HG03103 (cell line): ENCODE results near the gene CPO.

Experiments used
- ATAC-seq: cut with Tn5 transposase; IDR thresholded peaks from one replicate; pipeline ENCODE4 v1.9.1; 2021; ENCODE audit warnings: low read depth; ENCODE audit not compliant: unreplicated experiment

CPO gene

DNA sequence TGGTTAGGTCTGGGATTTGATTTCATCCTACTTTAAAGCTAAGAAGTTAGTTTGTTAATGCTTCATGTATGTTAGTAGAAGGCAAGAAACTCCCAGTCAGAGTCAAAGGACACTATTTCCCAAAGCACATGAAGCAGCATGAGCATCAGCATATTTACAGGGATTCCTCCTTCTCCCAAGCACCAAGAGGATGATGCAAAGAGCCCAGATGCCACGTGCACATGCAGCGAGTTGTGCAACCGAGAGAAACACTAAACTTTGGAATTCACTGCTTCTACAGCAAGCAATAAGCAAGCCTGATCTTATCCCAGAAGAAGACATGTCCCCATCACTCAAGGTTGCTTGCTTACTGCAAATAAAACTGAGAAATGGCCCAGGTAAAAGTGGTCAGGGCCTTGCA, 32.5 kb downstream of the CPO start:
- ATAC-seq, result no peak

DNA sequence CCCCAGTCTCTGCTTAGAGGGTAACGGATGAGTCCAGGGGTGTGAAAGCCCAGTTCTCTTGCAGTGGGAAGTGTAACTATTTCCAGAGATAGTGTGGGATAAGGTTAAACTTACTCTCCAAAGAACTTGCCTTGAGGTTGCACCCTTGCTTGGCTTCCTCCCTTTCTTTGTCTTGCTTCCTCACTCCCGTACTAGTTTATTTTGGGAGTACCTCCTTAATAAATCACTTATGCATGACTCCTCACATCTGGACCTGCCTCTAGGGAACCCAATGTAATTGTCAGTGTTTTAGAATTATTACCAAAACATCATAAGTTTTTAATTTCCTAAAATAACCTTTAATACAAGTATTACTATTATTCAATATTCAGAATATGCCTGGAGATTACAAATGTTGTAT, 35.2 kb downstream of the CPO start:
- ATAC-seq, result no peak

DNA sequence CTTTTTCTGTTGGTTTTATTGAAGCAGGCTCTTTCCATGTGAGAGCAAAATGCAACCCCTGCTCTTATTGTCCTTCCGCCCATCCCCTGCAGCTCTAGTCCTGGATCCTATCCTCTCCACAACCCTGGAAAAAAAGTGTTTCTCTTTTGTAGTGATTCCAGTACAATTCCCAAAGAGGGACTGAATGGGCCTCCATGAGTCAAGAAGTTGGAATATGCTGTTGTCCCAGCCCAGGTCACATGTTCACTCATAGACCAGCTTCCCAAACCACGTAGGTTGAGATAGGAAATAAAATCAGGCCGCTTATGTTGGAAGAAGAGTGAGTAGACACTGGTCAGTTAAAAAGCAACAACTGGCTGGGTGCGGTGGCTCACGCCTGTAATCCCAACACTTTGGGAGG, 39.4 kb downstream of the CPO start:
- ATAC-seq, result no peak

DNA sequence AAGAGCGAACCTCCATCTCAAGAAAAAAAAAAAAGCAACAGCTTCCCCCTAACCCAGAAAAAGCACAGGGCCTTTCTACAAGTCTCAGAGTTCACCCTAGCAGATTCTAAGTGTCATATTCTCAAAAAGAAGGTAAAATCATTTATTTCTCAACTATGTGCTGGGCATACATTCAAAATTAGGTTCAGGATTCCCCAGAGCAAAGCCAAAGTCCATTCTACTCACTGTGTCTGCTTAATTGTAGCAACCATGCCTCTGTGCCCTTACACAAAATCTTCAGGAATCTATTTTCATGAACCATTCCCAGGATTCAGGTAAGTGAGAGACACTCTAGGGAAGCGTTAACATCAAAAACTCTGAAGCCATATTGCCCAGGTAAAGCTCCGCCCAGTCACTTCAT, 40.0 kb downstream of the CPO start:
- ATAC-seq, result no peak

DNA sequence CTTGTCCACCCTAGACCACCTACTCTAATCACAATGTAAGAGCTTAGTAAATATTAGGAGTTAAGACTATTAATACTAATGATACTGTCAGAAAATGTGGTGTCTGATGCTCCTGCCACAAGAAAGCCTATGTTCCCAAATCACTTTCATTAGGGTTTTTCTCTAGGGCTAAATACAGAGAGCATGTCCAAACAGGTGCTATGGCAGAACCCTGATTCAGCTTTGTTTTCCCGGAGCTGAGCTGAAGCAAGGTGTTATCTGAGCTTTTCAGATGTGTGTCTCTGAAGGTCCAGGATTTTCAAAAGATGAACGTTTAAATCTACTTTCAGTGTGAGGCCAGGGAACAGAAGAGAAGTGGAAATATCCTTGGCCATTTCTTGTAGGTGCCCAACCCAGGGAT, 40.6 kb downstream of the CPO start:
- ATAC-seq, result no peak

DNA sequence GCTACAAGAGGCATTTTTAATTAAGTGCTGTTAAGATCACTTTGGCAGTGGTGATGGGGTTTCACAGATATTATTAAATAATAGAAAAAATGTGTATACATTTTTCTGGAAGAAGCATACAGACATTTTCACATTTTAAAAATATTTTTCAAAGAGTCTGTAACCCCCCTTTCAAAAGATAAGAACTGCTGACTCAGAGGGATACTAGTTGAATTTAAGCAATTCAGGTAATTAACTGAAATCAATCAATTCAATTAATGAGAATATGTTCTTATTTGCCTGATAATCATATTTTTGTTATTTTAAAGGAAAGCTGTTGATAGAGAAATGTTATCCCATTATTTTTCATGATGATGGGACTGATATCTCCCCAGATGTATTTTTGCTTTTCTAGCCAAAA, 41.1 kb downstream of the CPO start:
- ATAC-seq, result no peak

DNA sequence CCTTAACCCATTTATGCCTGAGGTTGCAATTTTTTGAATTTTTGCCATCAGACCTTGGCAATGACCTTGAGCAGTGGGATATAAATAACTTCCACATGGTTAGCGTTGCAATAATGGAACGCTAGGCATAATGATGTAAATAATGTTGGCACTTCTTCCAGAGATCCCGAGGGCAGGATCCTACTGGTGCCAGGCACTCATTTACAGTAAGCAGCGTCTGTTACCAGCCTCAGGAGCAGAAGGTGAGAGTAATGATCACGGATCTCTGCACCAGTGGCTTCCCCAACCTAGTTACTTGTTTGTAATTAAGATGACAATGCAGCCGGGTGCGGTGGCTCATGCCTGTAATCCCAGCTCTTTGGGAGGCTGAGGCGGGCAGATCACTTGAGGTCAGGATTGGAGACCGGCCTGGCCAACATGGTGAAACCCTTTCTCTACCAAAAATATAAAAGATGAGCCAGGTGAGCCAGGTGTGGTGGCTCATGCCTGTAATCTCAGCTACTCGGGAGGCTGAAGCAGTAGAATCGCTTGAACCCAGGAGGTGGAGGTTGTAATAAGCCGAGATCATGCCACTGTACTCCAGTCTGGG, 41.9 kb downstream of the CPO start:
- ATAC-seq, result no peak

DNA sequence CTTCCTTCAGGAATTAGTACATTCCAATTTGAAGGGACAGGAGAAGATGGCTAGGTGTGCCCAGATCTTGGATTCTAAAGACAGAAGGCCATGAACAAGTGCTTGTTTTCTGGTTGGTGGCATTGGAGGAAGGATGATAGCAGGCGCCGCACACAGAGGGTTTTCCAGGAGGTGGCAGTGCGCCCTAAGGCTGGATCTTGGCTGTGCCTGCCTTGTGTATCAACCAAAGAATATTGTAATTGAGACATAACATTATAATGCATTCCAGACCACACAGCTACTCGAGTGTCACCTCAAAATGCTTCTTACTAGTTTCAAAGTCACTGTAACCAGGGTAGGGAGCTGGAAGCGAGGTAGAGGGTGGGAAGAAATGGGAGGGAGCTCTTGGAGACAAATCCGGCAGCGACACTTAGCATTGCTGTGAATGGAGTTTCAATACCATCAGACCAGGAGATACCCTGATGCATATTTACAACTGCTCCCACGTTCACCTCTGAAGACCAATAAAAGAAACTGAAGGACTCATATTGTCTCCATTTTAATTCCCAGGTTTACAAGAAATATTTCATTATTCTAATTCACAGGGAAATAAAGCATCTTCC, 42.5 kb downstream of the CPO start:
- no peak for ATAC-seq

DNA sequence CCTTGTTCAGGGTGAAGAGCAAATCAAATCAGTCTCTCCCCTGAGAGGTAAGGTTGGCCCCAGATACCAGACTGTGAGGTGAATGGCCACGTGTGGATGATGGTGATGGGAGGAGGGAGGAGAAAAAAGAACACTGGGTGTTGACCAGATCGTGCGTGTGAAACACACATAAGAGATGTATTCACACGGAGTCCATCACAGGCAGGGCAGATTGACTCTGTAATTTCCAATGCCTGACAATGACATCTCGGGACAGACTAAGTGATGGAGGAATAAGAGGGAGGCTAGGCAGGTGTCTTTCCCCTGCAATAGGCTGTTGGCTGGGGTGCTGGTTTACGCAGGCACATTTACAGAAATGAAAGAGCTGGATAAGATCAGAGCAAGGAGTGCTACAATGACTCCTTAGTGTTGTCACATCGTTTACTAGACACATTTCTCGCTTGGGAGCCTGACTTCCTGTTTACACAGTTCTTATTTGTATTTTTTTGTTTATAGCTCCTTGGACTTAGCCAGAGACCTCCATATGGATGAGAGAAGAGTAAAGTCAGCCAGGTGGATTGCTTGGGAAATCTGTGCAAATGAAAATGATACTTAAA, 43.1 kb downstream of the CPO start:
- ATAC-seq, result no peak

DNA sequence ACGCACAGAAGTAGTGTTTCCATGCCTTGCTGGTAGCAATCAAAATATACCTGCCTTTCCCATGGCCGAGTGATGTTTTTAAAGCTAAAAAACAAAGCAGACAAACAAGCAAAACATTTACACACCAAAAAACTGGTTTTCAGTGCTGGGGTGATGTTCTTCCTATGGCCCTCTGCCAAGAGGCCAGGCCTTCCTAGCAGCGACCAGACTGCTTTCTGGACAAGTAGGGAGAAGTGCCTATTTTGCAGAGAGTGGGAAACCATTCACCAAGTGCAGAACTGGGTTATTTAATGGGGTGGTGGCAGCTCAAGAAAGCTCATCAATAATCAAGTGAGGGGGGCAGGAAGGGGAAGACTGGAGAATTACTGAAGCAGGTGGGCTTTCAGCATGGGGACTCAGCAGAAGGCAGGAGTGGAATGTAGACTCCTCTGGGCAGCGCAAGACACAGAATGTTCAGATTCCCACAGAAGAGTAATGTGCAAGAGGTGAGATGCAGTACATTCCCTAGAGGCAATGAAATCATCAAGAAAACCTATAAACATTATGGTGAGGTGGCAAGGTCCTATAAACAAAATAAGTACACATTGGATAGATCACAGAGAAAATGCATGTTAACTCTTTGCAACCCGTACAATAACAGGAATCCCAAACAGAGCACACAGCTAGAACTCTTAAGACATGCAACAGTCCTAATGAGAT, 44.0 kb downstream of the CPO start:
- no peak for ATAC-seq

DNA sequence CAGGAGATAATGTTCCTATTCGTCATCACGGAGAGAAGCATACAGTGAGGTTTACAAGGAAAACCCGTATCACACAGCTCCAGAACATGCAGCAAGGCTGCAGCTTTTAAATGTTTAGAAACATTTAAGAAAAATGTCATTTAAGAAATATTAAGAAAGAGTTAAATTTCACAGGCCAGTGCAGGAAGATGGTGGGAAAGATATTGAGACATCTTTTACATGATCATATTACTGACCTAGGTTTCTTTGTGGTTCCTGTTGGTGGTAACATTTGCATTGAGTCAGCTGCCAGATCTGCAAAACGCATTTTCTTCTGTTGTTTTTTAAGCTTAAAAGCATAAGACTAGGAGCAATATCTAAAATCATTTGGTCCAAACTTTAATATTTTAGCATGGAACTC, 44.9 kb downstream of the CPO start:
- no peak for ATAC-seq

DNA sequence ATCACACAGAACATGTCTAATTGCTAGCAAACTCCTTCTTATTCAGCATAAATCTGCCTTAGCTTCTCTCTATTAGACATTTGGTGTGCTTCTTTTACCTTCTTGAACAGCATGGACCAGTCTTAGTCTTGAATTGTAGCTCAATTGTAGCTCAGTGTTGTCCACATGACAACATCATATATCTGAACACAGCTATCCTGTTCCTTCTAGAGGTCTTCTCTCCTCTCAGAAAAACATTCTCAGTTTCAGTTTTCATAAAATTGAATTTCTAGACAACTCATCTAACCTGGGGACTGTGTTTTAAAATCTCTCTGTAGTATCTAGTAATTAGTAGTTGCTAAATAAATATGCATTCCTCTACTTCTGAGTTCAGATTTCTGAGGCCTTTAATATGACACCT, 47.6 kb downstream of the CPO start:
- no peak for ATAC-seq

DNA sequence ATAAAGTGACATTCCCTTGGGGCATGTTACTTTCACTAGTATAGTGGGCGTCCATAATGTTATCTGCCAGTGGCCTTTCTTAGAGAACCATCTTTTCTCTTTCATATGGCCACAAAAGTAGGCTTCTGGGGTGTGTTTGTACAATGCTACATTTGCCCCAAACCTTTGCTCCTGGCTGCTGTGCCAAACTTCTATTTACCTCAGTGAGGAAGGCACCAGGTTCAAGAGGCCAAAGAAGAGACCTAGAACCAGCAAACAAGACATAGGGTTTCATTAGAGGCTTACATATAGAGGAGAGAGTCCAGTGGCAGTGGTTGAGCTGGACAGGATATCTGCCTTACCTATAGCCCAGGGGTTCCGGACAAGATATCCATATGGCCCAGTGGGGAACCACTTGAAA, 48.5 kb downstream of the CPO start:
- ATAC-seq, result no peak

DNA sequence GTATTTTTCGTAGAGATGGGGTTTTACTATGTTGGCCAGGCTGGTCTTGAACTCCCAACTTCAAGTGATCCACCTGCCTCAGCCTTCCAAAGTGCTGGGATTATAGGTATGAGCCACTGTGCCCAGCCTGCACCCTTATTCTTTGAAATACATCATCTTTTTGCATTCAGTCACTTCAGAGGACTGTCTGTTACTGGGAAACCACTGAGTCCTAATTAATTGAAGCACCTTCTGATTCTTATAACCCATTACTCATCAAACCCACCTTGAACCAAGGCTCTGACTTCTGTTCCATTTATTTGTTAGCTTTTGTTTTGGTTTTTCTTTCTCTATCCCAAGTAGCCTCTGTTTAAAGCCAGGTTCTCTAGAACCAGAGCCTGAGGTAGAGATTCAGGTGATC, 49.6 kb downstream of the CPO start:
- ATAC-seq, result no peak

DNA sequence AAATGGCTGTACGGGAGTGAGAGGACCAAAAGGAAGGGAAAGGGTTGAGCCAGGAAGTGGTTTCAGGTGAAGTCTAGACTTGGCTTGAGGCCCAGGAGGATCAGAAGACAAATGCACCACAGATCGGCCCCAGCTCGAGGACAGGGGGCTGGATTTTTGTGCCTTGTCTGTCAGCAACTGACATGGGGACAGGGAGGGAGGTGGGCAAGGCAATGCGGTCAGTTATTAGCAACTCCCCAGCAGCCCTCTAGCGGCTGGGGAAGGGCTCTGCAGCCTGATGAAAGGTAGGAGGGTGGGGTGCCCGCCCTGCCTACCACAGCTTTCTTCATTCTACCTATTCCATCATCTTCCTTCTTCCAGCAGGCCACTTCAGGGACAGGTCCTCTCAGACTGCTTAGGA, 50.0 kb downstream of the CPO start:
- ATAC-seq, result peak; percentile 81

DNA sequence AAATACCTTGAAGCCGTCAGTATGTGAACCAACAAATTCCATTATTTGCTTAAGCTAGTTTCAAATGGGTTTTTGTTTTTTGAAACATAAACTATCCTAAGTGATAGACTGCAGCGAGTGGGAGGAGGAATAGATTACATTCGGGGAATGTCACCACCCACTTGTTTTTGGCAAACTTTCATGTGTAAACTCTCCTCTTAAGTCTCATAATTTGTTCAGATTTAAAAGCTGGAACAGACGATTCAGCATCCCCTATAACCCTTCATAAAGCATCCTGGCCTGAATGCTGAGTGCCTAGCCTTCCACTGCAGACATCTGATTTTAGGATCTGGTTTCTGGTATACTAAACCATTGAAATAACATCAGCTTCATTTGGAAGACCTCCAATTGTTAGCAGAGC, 51.0 kb downstream of the CPO start:
- no peak for ATAC-seq

DNA sequence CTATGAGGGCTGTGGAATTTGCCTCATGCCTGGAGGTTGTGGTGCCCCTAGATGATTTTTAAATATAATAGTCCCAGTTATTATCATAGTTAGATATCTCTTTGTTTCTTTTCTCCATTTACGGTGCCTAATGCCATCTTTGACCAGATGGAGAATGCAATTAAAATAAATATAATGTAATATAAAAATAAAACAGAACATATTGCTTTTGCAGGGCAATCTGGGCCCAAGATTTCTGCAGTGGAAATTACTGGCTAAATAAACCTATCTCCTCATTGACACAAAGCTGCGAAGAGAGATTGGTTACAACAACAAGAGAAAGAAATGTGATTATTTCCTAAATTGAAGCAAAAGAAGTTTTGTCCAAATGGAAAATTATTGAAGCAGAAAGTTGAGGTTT, 51.8 kb downstream of the CPO start:
- ATAC-seq, result no peak

DNA sequence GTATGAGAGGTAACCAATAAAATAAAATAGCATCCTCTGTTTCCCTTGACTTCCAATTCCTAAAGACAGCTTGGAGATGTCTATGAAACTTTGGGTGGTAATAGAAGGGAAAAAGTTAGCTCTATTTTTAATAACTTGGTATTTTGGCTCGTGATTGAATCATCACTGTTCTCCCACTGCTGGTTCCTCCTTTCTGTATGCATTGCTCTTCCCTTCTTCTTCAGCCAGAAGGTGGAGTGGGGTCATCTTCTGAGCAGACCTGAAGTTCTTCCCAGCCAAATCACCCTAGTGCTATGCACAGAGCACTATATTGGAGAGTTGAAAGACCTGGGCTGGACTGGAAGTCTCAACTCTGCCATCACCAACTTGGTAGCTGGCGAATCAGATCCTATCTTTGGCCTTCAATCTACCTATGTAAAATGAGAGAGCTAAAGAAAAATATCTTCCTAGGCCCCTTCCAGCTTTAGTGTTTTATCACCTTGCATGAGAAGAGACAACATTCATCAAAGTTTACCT, 54.1 kb downstream of the CPO start:
- ATAC-seq, result no peak

DNA sequence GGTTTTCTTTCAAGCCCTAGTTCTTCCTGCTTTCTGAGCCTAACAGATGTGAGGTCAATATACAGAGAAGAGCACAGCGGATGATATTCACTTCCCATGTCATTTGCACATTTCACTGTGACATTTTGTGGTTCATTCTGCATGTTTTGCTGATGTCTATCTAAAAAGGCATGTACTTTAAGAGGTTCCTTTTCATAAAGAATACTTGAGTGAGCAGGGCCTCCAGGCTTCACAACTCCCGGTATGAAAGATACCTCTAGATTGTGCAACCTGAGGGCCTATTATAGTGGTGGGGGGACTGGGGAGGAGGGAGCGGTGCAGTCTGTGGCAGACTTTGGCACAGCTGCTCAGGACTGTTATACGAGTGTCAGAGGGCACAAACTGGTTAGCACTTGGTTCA, 54.6 kb downstream of the CPO start:
- ATAC-seq, result no peak

DNA sequence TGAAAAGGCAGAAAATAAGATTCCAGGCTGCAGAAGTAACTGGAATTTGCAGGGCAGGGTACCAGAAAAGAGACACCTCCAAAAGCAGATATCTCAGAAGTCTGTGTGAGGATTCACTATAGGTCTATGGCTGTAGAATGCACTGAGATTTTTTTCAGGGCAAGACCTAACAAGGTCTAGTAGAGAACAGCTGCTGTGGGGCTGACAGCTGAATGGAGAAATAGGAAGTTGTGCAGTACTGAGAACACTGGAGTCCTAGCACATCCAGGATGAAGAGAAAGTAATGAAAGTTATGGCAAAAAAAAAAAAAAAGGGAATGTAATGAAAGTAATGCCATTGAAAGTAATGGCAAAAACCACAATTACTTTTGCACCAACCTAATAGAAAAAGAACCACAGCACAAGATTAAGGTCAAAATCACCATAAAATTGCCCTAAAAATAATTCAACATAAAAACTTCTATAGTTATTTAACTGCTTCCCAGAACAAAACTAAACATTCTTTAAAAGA, 57.3 kb downstream of the CPO start:
- no peak for ATAC-seq

DNA sequence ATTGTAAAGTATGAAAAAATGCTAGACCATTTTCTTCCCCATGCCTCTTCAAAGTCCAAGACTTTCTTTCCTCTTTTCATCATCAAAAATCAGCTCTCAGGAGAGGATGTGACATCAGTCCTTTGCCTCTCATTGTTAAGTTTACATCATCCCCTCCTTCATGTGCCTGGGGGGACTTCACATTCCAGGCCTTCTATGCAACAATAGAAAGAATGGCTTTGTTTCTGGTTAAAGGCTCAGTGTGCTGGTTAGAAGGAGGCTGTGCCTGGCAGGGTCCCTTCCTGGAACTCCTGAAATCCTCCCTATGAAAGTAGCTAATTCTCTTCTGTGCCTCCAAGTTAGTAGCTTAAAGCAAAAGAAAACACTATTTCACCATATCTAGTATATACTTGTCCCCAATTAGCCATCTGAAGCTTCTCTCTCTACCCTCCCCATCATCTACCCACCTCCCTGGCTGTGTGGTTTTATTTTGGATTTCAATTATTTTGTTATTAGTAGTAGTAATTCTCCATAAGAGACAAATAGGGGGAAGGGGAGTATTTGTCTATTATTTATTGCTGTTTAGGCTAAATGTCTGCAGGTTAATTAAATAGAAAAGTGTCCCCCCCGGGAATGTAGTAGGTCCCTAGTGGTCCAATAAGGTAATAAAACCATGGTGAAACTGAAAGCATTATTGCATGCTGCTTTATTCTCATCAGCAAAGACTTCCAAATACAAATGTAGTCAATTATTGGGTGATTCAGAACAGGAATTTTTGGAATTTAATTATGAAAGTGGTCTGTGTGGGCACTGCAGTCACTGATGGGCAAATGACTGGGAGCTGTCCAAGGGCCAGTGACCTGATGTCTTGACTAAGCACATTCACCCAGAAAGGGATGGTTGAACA, 69.0 kb downstream of the CPO start:
- no peak for ATAC-seq
